SIG-M5 (cell line): ENCODE results near the gene SLC16A4.
"Not testable (repeated sequence)": the region's sequence is repeated elsewhere in the genome, so short reads cannot be mapped to it uniquely, and the experiment has no call there.

ENCODE experiments used
- DNase-seq: peaks from one replicate; lab custom pipeline; 2025; lab: John Stamatoyannopoulos, UW

The SLC16A4 gene

DNA sequence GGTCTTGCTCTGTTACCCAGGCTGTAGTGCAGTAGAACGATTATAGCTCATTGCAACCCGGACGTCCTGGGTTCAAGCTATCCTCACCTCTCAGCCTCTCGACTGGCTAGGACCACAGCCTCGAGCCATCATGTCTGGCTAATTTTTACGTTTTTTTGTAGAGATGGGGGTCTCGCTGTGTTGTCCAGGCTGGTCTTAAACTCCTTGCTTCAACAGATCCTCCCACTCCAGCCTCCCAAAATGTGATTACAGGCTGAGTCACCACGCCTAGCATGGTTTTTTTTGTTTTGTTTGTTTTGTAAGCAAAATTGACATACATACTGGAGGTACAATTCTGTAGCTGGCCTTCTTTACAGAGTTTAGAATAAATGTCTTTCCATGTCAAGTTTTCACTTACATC lies 17.7 kb upstream of the SLC16A4 start:
- DNase-seq, result no peak

GRCh38 chr1:110407260-110408210 lies 16.7 kb upstream of the SLC16A4 start, which contains the start of gene LAMTOR5:
Gene LAMTOR5 (minus strand): TSS chr1:110407694. CDS start chr1:110407620, 74 bp downstream.
- DNase-seq, result peak; percentile 51

DNA sequence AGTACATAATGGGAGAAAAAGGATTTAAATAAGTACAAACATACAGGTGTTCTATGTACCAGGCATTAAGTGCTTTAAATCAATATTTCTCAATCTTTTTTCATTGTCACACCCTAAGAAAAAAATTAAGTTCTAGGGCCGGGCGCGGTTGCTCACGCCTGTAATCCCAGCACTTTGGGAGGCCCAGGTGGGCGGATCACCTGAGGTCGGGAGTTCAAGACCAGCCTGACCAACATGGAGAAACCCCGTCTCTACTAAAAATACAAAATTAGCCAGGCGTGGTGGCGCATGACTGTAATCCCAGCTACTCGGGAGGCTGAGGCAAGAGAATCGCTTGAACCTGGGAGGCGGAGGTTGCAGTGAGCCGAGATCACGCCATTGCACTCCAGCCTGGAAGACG lies 15.6 kb upstream of the SLC16A4 start:
- not testable (repeated sequence) for DNase-seq

GRCh38 chr1:110404401-110404800 lies 13.6 kb upstream of the SLC16A4 start:
- no peak for DNase-seq

GRCh38 chr1:110403805-110404204 lies 13.0 kb upstream of the SLC16A4 start:
- DNase-seq, result no peak

DNA sequence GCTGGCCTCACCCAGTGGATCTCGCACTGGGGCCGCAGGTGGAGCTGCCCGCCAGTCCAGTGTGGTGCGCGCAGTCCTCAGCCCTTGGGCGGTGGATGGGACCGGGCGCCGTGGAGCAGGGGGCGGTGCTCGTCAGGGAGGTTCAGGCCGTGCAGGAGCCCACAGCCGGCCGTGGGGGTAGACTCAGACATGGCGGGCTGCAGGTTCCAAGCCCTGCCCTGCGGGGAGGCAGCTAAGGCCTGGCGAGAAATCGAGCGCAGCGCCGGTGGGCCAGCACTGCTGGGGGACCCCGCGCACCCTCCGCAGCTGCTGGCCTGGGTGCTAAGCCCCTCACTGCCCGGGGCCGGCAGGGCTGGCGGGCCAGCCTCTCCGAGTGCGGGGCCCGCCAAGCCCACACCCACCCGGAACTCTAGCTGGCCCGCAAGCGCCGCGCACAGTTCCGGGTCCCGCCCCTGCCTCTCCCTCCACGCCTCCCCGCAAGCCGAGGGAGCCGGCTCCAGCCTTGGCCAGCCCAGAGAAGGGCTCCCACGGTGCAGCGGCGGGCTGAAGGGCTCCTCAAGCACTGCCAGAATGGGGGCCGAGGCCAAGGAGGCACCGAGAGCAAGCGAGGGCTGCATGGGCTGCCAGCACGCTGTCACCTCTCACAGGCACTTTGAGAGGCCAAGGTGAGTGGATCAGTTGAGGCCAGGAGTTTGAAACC lies 5.6 kb upstream of the SLC16A4 start:
- not testable (repeated sequence) for DNase-seq

- no peak for DNase-seq
Measured at GRCh38 chr1:110394493-110394820, 3.6 kb upstream of the SLC16A4 start.

DNA sequence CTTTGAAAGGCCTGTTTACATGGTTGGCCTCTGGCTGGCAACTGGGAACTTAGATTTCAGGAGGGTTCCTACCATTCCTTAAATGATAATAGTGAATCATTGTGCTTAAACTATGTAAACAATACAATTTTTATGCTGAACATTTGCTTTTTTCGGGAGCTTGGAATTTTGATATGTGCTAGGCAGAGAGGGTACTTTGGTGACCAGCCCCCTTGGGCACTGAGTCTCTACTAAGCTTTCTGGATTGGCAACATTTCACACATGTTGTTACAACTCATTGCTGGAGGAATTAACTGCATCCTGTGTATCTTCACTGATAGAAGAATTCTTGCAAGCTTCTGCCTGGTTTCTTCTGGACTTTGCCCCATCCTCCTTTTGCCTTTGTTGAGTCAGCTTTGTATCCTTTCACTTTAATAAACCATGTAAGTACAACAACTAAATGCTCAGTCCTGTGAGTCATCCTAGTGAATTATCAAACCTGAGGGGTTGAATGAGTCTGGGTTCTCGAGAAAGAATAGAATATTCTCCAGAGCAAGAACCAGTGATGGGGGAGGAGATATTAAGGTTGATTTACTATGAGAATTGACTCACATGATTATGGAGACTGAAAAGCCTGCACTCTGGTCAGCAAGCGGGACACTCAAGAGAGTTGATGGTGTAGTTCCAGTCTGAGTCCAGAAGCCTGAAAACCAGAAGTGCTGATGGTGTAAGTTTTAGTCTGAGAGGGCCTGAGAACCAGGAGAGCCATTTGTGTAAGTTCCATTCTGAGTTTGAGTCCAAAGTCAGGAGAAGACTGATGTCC lies 3.1 kb upstream of the SLC16A4 start:
- DNase-seq, result no peak

DNA sequence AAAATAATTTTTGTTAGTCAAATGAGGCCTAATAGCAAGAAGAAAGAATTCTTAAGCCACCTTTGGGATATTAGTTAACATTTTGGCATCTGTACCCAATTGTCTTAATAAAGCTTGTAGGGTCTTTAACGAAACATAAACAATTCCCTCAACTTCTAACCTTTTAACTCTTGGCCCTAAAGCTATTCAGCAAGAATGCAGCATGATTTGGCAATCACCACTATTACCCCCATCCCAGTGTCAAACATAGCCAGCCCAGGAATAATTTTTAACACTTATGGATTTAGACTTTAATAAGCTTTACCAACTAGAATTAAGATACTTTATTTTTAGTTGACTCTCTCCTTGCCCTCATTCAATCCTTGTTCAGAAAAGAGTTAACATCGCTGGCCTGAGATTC lies 2.5 kb upstream of the SLC16A4 start:
- DNase-seq, result no peak

DNA sequence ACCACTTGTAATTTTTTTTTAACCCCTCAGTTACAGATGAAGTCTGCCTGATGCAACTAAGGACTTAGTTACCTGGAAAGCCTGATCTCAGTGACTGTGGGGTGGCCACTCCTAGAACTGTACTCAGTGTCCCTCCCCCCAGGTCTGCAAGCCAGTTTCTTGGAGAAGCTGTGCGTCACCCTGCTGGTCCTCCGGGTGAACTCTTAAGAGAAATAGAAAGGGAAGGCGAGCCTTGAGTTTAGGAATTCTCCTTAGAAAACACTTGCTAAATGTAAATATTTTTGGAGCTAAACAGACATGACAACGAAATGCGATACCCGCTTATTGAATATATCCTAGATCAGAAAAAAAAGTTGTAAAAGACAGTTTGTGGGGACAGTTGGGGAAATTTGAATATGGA lies 730 bp downstream of the SLC16A4 start:
- no peak for DNase-seq

DNA sequence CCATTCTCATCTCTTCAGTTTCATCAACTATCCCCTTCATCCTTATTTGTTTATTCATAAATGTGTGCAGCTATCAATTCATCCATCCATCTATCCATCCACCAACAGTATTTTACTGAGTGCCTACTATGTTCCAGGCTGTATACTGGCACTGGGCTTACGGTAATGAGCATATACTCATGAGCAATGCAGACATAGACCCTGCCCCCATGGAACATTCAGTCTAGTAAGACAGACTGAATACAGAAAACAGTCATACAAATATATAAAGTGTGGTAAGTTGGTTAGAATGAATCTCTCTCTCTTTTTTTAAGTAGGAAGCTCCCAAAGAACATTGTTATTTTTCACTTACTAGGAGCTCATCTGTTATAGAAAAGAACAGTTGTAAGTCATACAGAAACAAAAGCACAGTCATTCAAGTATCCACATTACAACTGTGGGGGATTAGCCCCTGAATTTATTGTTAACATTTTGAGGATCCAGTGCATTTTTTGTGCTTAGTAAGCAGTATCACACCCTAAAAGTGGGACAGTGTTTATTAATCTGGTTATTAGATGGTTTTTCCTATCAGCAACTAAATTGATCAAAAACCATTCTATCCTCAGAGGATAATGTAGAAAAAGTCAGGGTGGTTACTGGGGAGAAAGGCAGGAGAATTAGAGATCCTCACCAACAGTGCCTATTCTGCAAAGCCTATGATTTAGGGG lies 3.6 kb downstream of the SLC16A4 start:
- DNase-seq, result no peak

DNA sequence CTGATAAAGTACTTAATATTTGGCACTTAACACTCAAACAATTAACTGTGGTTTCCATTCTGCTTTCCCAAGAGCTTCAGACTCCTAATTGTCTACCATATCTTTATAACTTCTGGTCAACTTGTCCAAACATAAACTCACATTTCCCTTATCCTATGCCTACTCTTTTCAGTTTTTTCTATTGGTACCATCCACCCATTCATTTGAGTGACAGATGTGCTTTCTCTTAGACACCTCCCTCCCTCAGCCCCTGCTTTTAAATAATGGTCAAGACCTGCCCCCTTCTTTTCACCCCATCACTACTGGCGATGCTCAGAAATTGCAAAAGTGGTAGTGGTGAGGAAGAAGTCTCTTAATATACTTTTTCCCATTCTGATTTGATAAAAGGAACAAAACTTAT lies 5.5 kb downstream of the SLC16A4 start:
- no peak for DNase-seq

GRCh38 chr1:110384581-110385321 lies 6.1 kb downstream of the SLC16A4 start:
- DNase-seq, result no peak

DNA sequence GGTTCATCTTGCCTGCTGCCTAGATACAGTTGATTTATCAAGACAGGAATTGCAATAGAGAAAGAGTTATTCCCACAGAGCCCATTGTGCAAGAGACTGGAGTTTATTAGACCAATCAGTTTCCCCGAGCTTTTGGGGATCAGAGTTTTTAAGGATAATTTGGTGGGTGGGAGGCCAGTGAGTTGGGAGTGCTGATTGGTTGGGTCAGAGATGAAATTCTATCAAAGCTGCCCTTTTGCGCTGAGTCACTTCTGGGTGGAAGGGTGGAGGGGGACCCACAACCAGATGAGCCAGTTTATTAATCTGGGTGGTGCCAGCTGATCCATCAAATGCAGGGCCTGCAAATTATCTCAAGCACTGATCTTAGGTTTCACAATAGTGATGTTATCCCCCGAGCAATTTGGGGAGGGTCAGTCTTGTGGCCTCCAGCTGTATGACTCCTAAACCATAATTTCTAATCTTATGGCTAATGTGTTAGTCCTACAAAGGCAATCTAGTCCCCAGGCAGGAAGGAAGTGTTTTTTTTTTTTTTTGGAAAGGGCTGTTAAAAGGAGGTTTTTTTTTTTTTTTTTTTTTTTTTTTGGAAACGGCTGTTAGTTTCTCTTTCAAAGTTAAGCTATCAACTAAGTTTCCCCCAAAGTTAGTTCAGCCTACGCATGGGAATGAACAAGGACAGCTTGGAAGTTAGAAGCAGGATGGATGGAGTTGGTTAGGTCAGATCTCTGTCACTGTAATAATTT lies 7.4 kb downstream of the SLC16A4 start:
- DNase-seq, result no peak

DNA sequence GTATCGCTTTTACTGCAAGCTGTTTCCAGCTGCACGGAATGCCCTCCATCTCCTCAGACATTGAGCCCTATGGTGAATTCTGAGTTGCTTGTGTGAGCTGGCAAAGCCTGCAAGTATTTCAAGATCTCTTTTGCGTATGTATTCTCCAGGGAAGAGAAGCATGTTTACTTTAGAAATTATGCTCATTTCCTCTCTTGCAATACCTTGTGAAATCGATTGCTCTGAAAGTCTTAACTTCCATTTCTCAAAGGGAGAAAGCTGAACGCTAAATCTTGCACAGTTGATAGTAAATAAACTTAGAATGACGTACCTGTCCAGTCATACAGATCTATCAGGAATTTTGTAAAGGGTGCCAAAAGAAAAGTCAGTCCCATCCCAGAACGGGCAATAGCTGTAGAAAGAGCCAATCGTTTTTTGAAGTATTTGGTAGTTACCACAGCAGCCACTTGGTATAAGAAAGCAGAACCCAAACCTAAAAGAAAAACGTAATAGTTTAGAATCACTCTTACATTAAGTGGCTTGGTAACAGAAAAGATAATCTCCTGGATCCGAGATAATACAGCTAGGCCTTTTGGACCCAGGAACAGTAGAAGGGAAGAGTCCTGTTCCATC lies 10.0 kb downstream of the SLC16A4 start:
- peak; percentile 34 for DNase-seq

GRCh38 chr1:110375490-110375889 lies 15.3 kb downstream of the SLC16A4 start:
- no peak for DNase-seq

DNA sequence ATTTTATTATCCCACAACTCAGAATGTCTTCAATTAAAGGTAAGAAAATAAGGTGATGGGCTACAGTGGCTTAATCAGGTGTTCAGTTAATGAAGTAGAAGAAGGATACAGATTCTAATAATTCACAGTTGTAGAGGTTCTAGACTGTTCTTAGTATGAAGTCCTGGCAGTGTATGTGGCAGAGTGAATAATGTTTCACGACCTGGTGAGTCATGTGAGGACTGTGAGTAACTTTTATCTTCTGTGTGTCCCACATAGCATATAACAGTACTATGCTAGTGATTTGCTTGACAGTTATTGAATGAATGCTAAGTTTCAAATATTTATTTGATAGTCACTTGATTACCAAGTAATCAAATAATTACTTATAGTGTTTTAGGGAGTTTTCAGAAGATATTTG lies 20.0 kb downstream of the SLC16A4 start:
- DNase-seq, result no peak

DNA sequence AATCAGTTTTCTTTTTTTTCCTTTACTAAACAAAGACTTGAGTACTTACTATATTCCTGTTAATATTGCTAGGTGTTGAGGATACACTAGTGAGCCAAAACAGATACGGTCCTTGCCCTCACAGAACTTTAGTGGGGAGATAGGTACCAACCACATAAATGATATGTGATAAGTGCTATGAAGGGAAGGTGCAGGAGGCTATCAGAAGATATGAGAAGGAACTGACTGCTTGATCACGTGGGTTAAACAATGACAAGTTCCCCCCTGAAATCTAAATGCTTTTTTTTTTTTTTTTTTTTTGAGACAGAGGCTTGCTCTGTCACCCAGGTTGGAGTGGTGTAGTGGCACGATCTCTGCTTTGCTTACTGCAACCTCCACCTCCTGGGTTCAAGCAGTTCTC lies 26.6 kb downstream of the SLC16A4 start:
- DNase-seq, result no peak

DNA sequence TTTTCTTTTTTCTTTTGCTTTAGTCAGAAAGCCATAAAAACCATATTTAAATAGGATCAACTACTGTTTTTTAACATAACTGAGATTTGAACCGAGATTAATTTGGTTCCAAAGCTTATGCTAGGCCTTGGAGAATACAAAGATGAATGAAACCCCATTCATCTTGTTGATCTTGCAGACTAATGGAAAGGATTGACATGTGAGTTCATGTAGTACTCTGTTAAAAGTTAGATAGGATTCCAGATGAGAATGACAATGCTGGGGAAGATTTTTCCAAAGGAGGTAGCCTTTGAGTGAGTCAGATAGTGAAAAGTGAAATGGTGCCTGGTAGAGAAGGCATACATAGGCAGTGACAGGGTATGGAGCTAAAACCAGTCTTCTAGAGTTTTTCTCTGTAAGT lies 29.0 kb downstream of the SLC16A4 start:
- DNase-seq, result no peak

DNA sequence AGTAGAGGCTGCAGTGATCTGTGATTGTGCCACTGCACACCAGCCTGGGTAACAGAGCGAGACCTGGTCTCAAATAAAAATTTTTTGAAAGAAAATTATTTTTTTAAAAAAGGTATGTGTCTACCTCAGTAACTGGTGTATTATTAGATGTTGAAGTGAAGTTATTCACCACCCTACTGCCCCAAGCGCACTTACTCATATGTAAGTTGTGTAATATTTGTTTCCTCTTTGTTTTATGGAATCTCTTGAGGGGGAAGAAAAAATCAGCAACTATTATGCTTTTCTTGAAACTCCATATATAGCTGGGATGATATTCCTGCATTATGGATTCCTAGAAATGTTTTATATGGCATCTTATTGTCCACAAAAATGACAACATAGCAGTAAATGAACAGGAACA lies 30.4 kb downstream of the SLC16A4 start:
- DNase-seq, result no peak
